Mucosa of rectum (tissue), 2 donors: ENCODE results near the gene TCFL5.

Experiments used
- H3K27ac ChIP-seq, 2 donors: one replicate each; pipeline ENCODE4 v1.7.0; 2013; ENCODE audit warnings: inconsistent platforms in 2 of 2, low read depth in 2 of 2, low read length in 2 of 2
- H3K27me3 ChIP-seq, 2 donors: one replicate each; pipeline ENCODE4 v1.7.0; 2013; ENCODE audit warnings: low read length in 2 of 2; ENCODE audit not compliant: control insufficient read depth in 2 of 2, insufficient read depth in 2 of 2
- H3K36me3 ChIP-seq, 2 donors: one replicate each; pipeline ENCODE4 v1.7.0; 2013; ENCODE audit warnings: low read length in 2 of 2; ENCODE audit not compliant: control insufficient read depth in 2 of 2, insufficient read depth in 2 of 2
- H3K4me1 ChIP-seq, 2 donors: one replicate each; pipeline ENCODE4 v1.7.0; 2013; ENCODE audit warnings: low read length in 2 of 2, mild to moderate bottlenecking in 1 of 2; ENCODE audit not compliant: control insufficient read depth in 2 of 2, insufficient read depth in 2 of 2
- H3K4me3 ChIP-seq, 2 donors: one replicate each; pipeline ENCODE4 v1.7.0; 2013; ENCODE audit warnings: low read length in 2 of 2
- H3K9ac ChIP-seq, 2 donors: one replicate each; pipeline ENCODE4 v1.7.0; 2013; ENCODE audit warnings: low read length in 2 of 2, low read depth in 1 of 2, mild to moderate bottlenecking in 1 of 2
- H3K9me3 ChIP-seq, 2 donors: one replicate each; pipeline ENCODE4 v1.7.0; 2013; ENCODE audit warnings: low read length in 2 of 2; ENCODE audit not compliant: control insufficient read depth in 2 of 2
- donor health status: healthy.
- donor health status: Normal muscosa, but diverticular disease.

Gene TCFL5

DNA sequence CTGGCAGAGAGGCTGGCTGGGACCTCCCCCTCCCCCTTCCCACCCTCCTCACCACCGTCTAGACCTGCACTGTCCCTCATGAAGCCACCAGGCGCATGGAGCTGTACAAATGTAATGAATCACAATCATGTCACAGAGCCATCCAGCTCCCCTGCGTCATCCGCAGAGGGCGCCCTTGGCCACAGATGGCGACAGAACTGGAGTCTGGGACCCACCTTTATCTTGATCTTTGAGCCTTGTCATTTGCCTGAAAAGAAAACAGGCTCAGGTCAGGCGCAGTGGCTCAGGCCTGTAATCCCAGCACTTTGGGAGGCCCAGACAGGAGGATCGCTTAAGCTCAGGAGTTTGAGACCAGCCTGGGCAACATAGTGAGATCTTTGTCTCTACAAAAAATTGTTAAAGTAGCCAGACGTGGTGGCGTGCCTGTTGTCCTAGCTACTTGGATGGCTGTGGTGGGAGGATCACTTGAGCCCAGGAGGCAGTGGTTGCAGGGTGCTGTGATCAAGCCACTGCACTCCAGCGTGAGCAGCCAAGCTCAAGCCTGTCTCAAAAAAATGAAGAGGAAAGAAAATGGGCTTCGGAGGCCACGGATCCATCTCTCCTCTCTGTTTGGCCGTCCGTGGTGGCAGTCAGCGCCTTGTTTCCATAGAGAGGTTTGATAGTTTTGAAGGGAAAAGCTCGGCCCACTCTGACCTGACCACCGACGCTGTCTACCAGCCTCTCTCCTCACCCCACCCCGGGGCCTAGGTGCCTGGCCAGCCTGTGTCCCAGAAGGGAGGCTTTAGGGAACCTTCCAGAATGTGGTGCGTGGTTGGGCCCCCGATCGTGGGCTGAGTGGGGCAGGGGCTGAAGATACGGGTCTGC is 38.6 kb downstream of the TCFL5 start:
- peaks cover 4 to 8% of the 10 kb centered on the region in 2 donors for H3K4me1 ChIP-seq
- no peak overlapping the region for H3K4me3 ChIP-seq
- H3K27me3 ChIP-seq, result peaks cover 6 to 13% of the 10 kb centered on the region in 2 donors
- no peak overlapping the region for H3K9ac ChIP-seq
- no peaks in the 10 kb centered on the region for H3K36me3 ChIP-seq
- no peaks in the 10 kb centered on the region for H3K9me3 ChIP-seq
- H3K27ac ChIP-seq, result no peak overlapping the region

GRCh38 chr20:62822239-62822787 is 39.3 kb downstream of the TCFL5 start:
- Histone ChIP-seq H3K4me1 (peaks cover 4 to 8% of the 10 kb centered on the region in 2 donors), H3K9ac (no peak overlapping the region), H3K36me3 (no peaks in the 10 kb centered on the region), H3K27ac (no peak overlapping the region), H3K9me3 (no peaks in the 10 kb centered on the region), H3K27me3 (peaks cover 11 to 19% of the 10 kb centered on the region in 2 donors), H3K4me3 (no peak overlapping the region)

- Histone ChIP-seq H3K36me3 (no peaks in the 10 kb centered on the region), H3K27me3 (peaks cover 11 to 20% of the 10 kb centered on the region in 2 donors), H3K27ac (no peak overlapping the region), H3K4me1 (peaks cover 4 to 8% of the 10 kb centered on the region in 2 donors), H3K9me3 (no peaks in the 10 kb centered on the region), H3K9ac (no peak overlapping the region), H3K4me3 (no peak overlapping the region)
Observed at GRCh38 chr20:62821726-62822210, 39.9 kb downstream of the TCFL5 start.

GRCh38 chr20:62820962-62821725 is 40.5 kb downstream of the TCFL5 start:
- Histone ChIP-seq H3K27ac (no peak overlapping the region), H3K27me3 (peaks cover 11 to 24% of the 10 kb centered on the region in 2 donors), H3K9ac (no peak overlapping the region), H3K36me3 (no peaks in the 10 kb centered on the region), H3K4me3 (no peak overlapping the region), H3K9me3 (no peaks in the 10 kb centered on the region), H3K4me1 (peaks cover 4 to 8% of the 10 kb centered on the region in 2 donors)

GRCh38 chr20:62820208-62820961 is 41.2 kb downstream of the TCFL5 start:
- no peaks in the 10 kb centered on the region for H3K9me3 ChIP-seq
- no peaks in the 10 kb centered on the region for H3K36me3 ChIP-seq
- H3K27me3 ChIP-seq, result peaks cover 14 to 32% of the 10 kb centered on the region in 2 donors
- no peak overlapping the region for H3K9ac ChIP-seq
- no peak overlapping the region for H3K4me3 ChIP-seq
- no peak overlapping the region for H3K27ac ChIP-seq
- H3K4me1 ChIP-seq, result peaks cover 4 to 8% of the 10 kb centered on the region in 2 donors

DNA sequence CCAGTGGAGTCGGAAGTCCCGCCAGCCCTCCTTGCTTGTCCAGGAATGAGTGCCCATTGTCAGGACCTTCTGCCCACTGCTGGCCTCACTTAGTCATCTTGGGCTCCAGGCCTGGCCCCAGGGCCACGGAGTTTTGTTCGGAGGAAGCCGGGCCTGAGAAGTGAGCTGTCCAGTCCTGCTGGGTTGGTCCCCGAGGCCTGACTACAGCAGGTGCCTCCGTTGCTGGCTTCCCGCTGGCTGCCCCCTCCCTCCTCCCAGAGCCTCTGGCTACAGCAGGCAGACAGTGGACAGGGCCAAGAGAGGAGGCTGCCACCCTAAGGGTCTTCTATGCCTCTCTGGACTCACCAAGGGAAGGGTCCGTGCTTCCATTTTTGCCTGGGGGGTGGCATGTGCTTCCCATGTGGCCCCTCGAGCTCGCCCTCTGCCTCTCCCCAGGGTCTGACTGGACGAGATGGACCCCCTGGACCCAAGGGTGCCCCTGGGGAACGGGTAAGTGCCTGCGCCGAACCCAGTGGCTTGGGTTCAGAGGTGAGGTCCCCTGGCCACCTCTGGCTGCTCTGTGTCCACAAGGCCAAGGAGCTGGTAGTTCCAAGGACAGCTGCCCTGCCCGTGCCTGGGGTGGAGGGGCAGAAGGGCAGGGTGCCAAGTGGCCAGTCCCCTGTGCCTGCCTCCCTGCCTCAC is 42.0 kb downstream of the TCFL5 start:
- no peak overlapping the region for H3K9ac ChIP-seq
- H3K9me3 ChIP-seq, result no peaks in the 10 kb centered on the region
- H3K4me3 ChIP-seq, result no peak overlapping the region
- no peaks in the 10 kb centered on the region for H3K36me3 ChIP-seq
- peaks cover 21 to 39% of the 10 kb centered on the region in 2 donors for H3K27me3 ChIP-seq
- H3K4me1 ChIP-seq, result peaks cover 4 to 7% of the 10 kb centered on the region in 2 donors
- H3K27ac ChIP-seq, result no peak overlapping the region

- no peak overlapping the region for H3K9ac ChIP-seq
Observed at GRCh38 chr20:62818592-62819493, 42.8 kb downstream of the TCFL5 start.

GRCh38 chr20:62817975-62818591 is 43.5 kb downstream of the TCFL5 start:
- peaks cover 21 to 41% of the 10 kb centered on the region in 2 donors for H3K27me3 ChIP-seq
- H3K4me3 ChIP-seq, result no peak overlapping the region
- H3K9ac ChIP-seq, result no peak overlapping the region
- no peaks in the 10 kb centered on the region for H3K36me3 ChIP-seq
- H3K4me1 ChIP-seq, result peaks cover 2 to 4% of the 10 kb centered on the region in 2 donors
- H3K9me3 ChIP-seq, result no peaks in the 10 kb centered on the region
- no peak overlapping the region for H3K27ac ChIP-seq

More at GRCh38 chr20:62818592-62819493, 42.8 kb downstream of the TCFL5 start:
- Histone ChIP-seq H3K27me3 (peaks cover 21 to 41% of the 10 kb centered on the region in 2 donors), H3K9me3 (no peaks in the 10 kb centered on the region), H3K4me1 (peaks cover 2 to 4% of the 10 kb centered on the region in 2 donors), H3K27ac (no peak overlapping the region), H3K4me3 (no peak overlapping the region), H3K36me3 (no peaks in the 10 kb centered on the region)
